Thyroid gland (tissue), 4 donors: ENCODE results near the gene USP24.

Experiments
- CTCF ChIP-seq, 6 experiments: fragments of 200-600 bp in 3 of 6; fragments of 450-650 bp in 3 of 6; sonication (generic) in 3 of 6; IDR thresholded peaks; one replicate each; pipeline ENCODE4 v1.5.1; 2016 to 2019; ENCODE audit warnings: antibody characterized with exemption in 6 of 6, mild to moderate bottlenecking in 2 of 6, inconsistent platforms in 1 of 6, moderate library complexity in 1 of 6
- POLR2A ChIP-seq, 2 donors: fragments of 450-650 bp; IDR thresholded peaks; one replicate each; pipeline ENCODE4 v1.6.1; 2017; ENCODE audit warnings: antibody characterized with exemption in 2 of 2, mild to moderate bottlenecking in 2 of 2, moderate library complexity in 1 of 2

GRCh38 chr1:55246331-55246730 lies 31.2 kb upstream of the USP24 start:
- TF ChIP-seq CTCF (IDR thresholded peaks at IDR 0.05): no peak
- no peak for TF ChIP-seq POLR2A (IDR thresholded peaks at IDR 0.05)
